ENCODE measurements around the gene FYN.

Gene FYN

GRCh38 chr6:111614833-111615582 lies 258.2 kb downstream of the FYN start:
- no peak for DNase-seq

- DNase-seq = no peak
Measured at GRCh38 chr6:111612379-111612778, 260.9 kb downstream of the FYN start.

GRCh38 chr6:111610548-111611172 lies 262.6 kb downstream of the FYN start:
- DNase-seq = no peak
